Thyroid gland (tissue), 4 donors: Measurements from ENCODE around the gene RAB18.

ENCODE experiments used
- CTCF ChIP-seq, 6 experiments: fragments of 200-600 bp in 3 of 6; fragments of 450-650 bp in 3 of 6; sonication (generic) in 3 of 6; IDR thresholded peaks; one replicate each; pipeline ENCODE4 v1.5.1; 2016 to 2019; ENCODE audit warnings: antibody characterized with exemption in 6 of 6, mild to moderate bottlenecking in 2 of 6, inconsistent platforms in 1 of 6, moderate library complexity in 1 of 6
- POLR2A ChIP-seq, 2 donors: fragments of 450-650 bp; IDR thresholded peaks; one replicate each; pipeline ENCODE4 v1.6.1; 2017; ENCODE audit warnings: antibody characterized with exemption in 2 of 2, mild to moderate bottlenecking in 2 of 2, moderate library complexity in 1 of 2

- TF ChIP-seq CTCF (IDR thresholded peaks at IDR 0.05) (no peak), POLR2A (IDR thresholded peaks at IDR 0.05) (no peak)
Observed at GRCh38 chr10:27541796-27542729, 38.0 kb downstream of the RAB18 start.
